Keratinocyte (primary cell): ENCODE measurements around the gene SESTD1. TPM values are rescaled to one million over a fixed set of nuclear protein-coding genes. Genes with fewer than 3 reads are reported as not detected.

Source experiments
- DNase-seq: peaks from one replicate; pipeline ENCODE4 v3.0.0-alpha.2; 2011; ENCODE audit warnings: low read depth, missing footprints, low spot score
- FAIRE-seq: peaks from 2 replicates; lab custom pipeline; 2011; peaks lifted over from hg19 to GRCh38; lab: Jason Lieb, UNC
- H2AFZ ChIP-seq: 2 replicates; pipeline ENCODE4 v1.6.0; 2012; ENCODE audit warnings: low read length, control low read depth, inconsistent platforms; ENCODE audit not compliant: control insufficient read depth
- H3K27ac ChIP-seq: 2 replicates; pipeline ENCODE4 v1.5.1; 2011; ENCODE audit warnings: low read length; ENCODE audit not compliant: control insufficient read depth, insufficient read depth
- H3K27me3 ChIP-seq: 3 replicates; pipeline ENCODE4 v1.6.0; 2011; ENCODE audit warnings: low read length; ENCODE audit not compliant: control insufficient read depth, insufficient read depth; ENCODE audit errors: extremely low read depth
- H3K36me3 ChIP-seq, 2 experiments: 2 replicates in 1 of 2; 3 replicates in 1 of 2; pipeline ENCODE4 v1.5.1; 2011; ENCODE audit warnings: low read length in 2 of 2, mild to moderate bottlenecking in 1 of 2; ENCODE audit not compliant: control insufficient read depth in 2 of 2, insufficient read depth in 2 of 2; ENCODE audit errors: extremely low read depth in 1 of 2
- H3K4me1 ChIP-seq: 3 replicates; pipeline ENCODE4 v1.5.1; 2011; ENCODE audit warnings: low read length; ENCODE audit not compliant: control insufficient read depth, insufficient read depth; ENCODE audit errors: extremely low read depth
- H3K4me2 ChIP-seq: 3 replicates; pipeline ENCODE4 v1.6.0; 2011; ENCODE audit warnings: low read depth, low read length; ENCODE audit not compliant: control insufficient read depth, insufficient read depth; ENCODE audit errors: extremely low read depth
- H3K4me3 ChIP-seq, 3 experiments: fragments of 200-600 bp in 1 of 3; sonication (generic) in 1 of 3; 2 replicates in 2 of 3; 3 replicates in 1 of 3; pipeline ENCODE4 v1.5.1; 2011 to 2016; ENCODE audit warnings: low read length in 3 of 3, mild to moderate bottlenecking in 3 of 3, control low read depth in 2 of 3, inconsistent platforms in 1 of 3, low read depth in 1 of 3, mixed read lengths in 1 of 3, mixed run types in 1 of 3, moderate library complexity in 1 of 3; ENCODE audit not compliant: control insufficient read depth in 2 of 3, insufficient read depth in 2 of 3; ENCODE audit errors: extremely low read depth in 1 of 3
- H3K79me2 ChIP-seq: 2 replicates; pipeline ENCODE4 v1.6.0; 2012; ENCODE audit warnings: low read length; ENCODE audit not compliant: control insufficient read depth, insufficient read depth
- H3K9ac ChIP-seq: 3 replicates; pipeline ENCODE4 v1.6.0; 2011; ENCODE audit warnings: low read length; ENCODE audit not compliant: control insufficient read depth, insufficient read depth; ENCODE audit errors: extremely low read depth
- H3K9me1 ChIP-seq: 3 replicates; pipeline ENCODE4 v1.6.0; 2011; ENCODE audit warnings: low read length; ENCODE audit not compliant: control insufficient read depth, insufficient read depth; ENCODE audit errors: extremely low read depth
- H3K9me3 ChIP-seq: 2 replicates; pipeline ENCODE4 v1.5.1; 2012; ENCODE audit warnings: low read depth, low read length; ENCODE audit not compliant: control insufficient read depth
- H4K20me1 ChIP-seq: 3 replicates; pipeline ENCODE4 v1.6.0; 2011; ENCODE audit warnings: low read length; ENCODE audit not compliant: control insufficient read depth, insufficient read depth; ENCODE audit errors: extremely low read depth
- EZH2 ChIP-seq: IDR thresholded peaks from one replicate; pipeline ENCODE4 v1.6.1; 2012; ENCODE audit warnings: inconsistent platforms, mild to moderate bottlenecking, low read length, moderate library complexity
- dilution Hi-C: fragments of 300-500 bp; cut with MboI; formaldehyde crosslinking; loops from one replicate; pipeline ENCODE4 v1.7.0; 2020; ENCODE audit warnings: low sequenced_read_pairs; ENCODE audit not compliant: extremely low pct_ligation_motif_present
- polyA plus RNA-seq, 5 experiments: library from polyadenylated mRNA; depleted of rRNA in 3 of 5; stranded (reverse) in 3 of 5; stranded (forward) in 1 of 5; unstranded in 1 of 5; fragments of >200 nt; gene quantifications; 1 replicate in 1 of 5; 2 replicates in 3 of 5; 3 replicates in 1 of 5; pipeline versions ENCODE4 v1.2.1 to v1.2.3, GENCODE V29; 2011 to 2012; ENCODE audit warnings: missing spikeins in 2 of 5, low read depth in 1 of 5, low replicate concordance in 1 of 5
- TF ChIP-seq, protein P1 (sequence below), 3 experiments: IDR thresholded peaks in 1 of 3; conservative IDR thresholded peaks in 1 of 3; optimal IDR thresholded peaks in 1 of 3; 2 replicates in 2 of 3; 3 replicates in 1 of 3; pipeline versions ENCODE3 to v1.5.1; 2011; ENCODE audit warnings: low read length in 3 of 3, mild to moderate bottlenecking in 3 of 3, moderate library complexity in 2 of 3, control low read depth in 1 of 3, inconsistent platforms in 1 of 3; ENCODE audit not compliant: insufficient read depth in 2 of 3; ENCODE audit errors: extremely low read depth in 1 of 3

SESTD1 gene
- polyA plus RNA-seq, 1 donor (not counting 4 experiments of a cell fraction or from before 2014, with no cell fraction given): 22.3 TPM

DNA sequence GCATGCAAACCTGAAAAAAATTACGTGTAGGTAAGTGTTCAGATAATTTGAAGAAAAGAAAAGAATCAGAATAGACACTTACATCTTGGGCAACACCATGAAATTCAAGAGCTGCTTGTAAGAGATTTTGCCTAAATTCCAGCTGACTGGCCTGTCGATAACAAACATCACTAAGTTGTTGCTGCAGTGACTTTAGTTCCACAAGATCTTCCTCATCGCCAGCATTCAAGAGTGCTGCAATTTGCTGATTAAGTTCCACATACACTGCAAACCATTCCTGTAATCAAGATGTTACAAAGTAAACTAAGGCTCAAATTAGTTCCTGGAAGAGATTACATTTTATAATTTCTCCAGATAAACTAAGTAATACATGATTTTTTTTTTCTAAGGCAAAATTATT is 140.3 kb downstream of the SESTD1 start:
- FAIRE-seq (no peak), DNase-seq (no peak)
- H2AFZ ChIP-seq: no peak overlapping the region
- H3K9me1 ChIP-seq: no peaks in the 10 kb centered on the region
- H3K36me3 ChIP-seq: peaks cover 1 to 5% of the 10 kb centered on the region in 2 experiments
- H3K4me1 ChIP-seq: no peaks in the 10 kb centered on the region
- no peaks in the 10 kb centered on the region for H4K20me1 ChIP-seq
- H3K4me3 ChIP-seq: no peak overlapping the region
- H3K4me2 ChIP-seq: no peak overlapping the region
- TF ChIP-seq EZH2: no peak
- TF ChIP-seq, protein P1, sequence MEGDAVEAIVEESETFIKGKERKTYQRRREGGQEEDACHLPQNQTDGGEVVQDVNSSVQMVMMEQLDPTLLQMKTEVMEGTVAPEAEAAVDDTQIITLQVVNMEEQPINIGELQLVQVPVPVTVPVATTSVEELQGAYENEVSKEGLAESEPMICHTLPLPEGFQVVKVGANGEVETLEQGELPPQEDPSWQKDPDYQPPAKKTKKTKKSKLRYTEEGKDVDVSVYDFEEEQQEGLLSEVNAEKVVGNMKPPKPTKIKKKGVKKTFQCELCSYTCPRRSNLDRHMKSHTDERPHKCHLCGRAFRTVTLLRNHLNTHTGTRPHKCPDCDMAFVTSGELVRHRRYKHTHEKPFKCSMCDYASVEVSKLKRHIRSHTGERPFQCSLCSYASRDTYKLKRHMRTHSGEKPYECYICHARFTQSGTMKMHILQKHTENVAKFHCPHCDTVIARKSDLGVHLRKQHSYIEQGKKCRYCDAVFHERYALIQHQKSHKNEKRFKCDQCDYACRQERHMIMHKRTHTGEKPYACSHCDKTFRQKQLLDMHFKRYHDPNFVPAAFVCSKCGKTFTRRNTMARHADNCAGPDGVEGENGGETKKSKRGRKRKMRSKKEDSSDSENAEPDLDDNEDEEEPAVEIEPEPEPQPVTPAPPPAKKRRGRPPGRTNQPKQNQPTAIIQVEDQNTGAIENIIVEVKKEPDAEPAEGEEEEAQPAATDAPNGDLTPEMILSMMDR (optimal IDR thresholded peaks at IDR 0.05 in 1 of 3, IDR thresholded peaks at IDR 0.05 in 1 of 3, conservative IDR thresholded peaks at IDR 0.05 in 1 of 3; ENCODE audit: extremely low read depth in 1 of 3, insufficient read depth in 2 of 3, low read length in 3 of 3): no peak
- dilution Hi-C loops: no loop called here
- no peak overlapping the region for H3K27ac ChIP-seq
- no peaks in the 10 kb centered on the region for H3K9me3 ChIP-seq
- H3K79me2 ChIP-seq: no peaks in the 10 kb centered on the region
- no peaks in the 10 kb centered on the region for H3K27me3 ChIP-seq
- no peak overlapping the region for H3K9ac ChIP-seq

DNA sequence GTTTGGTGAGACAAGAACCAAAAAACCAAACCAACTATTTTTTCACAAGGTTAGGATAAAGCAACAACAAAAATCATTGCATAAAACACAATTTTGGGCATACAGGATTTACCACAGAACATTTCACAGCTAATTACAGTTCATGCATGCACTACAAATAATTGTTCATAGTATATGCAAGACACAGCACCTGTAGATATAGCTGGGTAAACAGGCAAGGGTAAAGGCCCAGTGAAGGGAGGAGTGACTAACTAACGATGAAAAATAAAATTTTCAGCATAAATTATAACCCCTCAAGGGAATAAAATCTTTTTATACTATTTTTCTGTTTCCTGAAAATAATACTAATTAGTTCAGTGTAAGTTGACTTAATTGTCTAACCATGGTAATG is 141.4 kb downstream of the SESTD1 start:
- Histone ChIP-seq H3K36me3 (peaks cover 1 to 5% of the 10 kb centered on the region in 2 experiments), H3K9me3 (no peaks in the 10 kb centered on the region), H3K9ac (no peak overlapping the region), H3K4me3 (no peak overlapping the region), H3K27me3 (no peaks in the 10 kb centered on the region), H3K27ac (no peak overlapping the region), H3K79me2 (no peaks in the 10 kb centered on the region), H4K20me1 (no peaks in the 10 kb centered on the region), H2AFZ (no peak overlapping the region), H3K4me1 (no peaks in the 10 kb centered on the region), H3K4me2 (no peak overlapping the region), H3K9me1 (no peaks in the 10 kb centered on the region)
- TF ChIP-seq EZH2: no peak
- TF ChIP-seq, protein P1 (optimal IDR thresholded peaks at IDR 0.05 in 1 of 3, IDR thresholded peaks at IDR 0.05 in 1 of 3, conservative IDR thresholded peaks at IDR 0.05 in 1 of 3; ENCODE audit: extremely low read depth in 1 of 3, insufficient read depth in 2 of 3, low read length in 3 of 3): no peak
- FAIRE-seq: no peak
- dilution Hi-C loops: no loop called here
- DNase-seq: no peak
